Vagina (tissue), 2 donors: ENCODE measurements around the gene IFIT3.

Source experiments
- POLR2A ChIP-seq, 2 donors: fragments of 450-650 bp; IDR thresholded peaks; one replicate each; pipeline ENCODE4 v1.6.1; 2017; ENCODE audit warnings: antibody characterized with exemption in 2 of 2, mild to moderate bottlenecking in 2 of 2, moderate library complexity in 2 of 2
- TF ChIP-seq, protein P1 (sequence below), 3 experiments: fragments of 450-650 bp in 2 of 3; fragments of 200-600 bp in 1 of 3; sonication (generic) in 1 of 3; IDR thresholded peaks; one replicate each; pipeline ENCODE4 v1.5.1; 2017 to 2019; ENCODE audit warnings: antibody characterized with exemption in 3 of 3, mild to moderate bottlenecking in 2 of 3, moderate library complexity in 2 of 3

- TF ChIP-seq, protein P1, sequence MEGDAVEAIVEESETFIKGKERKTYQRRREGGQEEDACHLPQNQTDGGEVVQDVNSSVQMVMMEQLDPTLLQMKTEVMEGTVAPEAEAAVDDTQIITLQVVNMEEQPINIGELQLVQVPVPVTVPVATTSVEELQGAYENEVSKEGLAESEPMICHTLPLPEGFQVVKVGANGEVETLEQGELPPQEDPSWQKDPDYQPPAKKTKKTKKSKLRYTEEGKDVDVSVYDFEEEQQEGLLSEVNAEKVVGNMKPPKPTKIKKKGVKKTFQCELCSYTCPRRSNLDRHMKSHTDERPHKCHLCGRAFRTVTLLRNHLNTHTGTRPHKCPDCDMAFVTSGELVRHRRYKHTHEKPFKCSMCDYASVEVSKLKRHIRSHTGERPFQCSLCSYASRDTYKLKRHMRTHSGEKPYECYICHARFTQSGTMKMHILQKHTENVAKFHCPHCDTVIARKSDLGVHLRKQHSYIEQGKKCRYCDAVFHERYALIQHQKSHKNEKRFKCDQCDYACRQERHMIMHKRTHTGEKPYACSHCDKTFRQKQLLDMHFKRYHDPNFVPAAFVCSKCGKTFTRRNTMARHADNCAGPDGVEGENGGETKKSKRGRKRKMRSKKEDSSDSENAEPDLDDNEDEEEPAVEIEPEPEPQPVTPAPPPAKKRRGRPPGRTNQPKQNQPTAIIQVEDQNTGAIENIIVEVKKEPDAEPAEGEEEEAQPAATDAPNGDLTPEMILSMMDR (IDR thresholded peaks at IDR 0.05): no peak
- TF ChIP-seq POLR2A (IDR thresholded peaks at IDR 0.05): no peak
Measured at GRCh38 chr10:89312973-89313372, 14.8 kb upstream of the IFIT3 start.
